ENCODE results near the gene SRRD. TPM values are rescaled to one million over a fixed set of nuclear protein-coding genes. Genes with fewer than 3 reads are reported as not detected.

Gene SRRD
- total RNA-seq, 5 donors from 2014 or later (not counting 1 experiment from before 2014, with no cell fraction given), result 17.4 to 23.3 (median 21.8) TPM

GRCh38 chr22:26439559-26439958 lies 44.1 kb upstream of the SRRD start:
- Mint-ChIP-seq H3K9me3 (no peaks in the 10 kb centered on the region), H3K4me1 (peaks cover 19 to 31% (median 22%) of the 10 kb centered on the region in 3 donors), H3K27ac (no peak overlapping the region), H3K36me3 (peaks cover 15% of the 10 kb centered on the region), H3K27me3 (no peaks in the 10 kb centered on the region), H3K4me3 (no peak overlapping the region)
- H3K27ac ChIP-seq (ENCODE audit: low read length), result no peak overlapping the region
- peaks cover 0 to 10% of the 10 kb centered on the region in 2 experiments for H3K4me1 ChIP-seq (ENCODE audit: control insufficient read depth in 1 of 2, extremely low read depth in 1 of 2, insufficient read depth in 2 of 2, low read length in 2 of 2)
- CTCF ChIA-PET, result no interaction called here
- DNase-seq (no peak), ATAC-seq (replicated peaks in 1 of 4) (no peak)
- no peaks in the 10 kb centered on the region for H3K27me3 ChIP-seq (replicated peaks in 1 of 2; ENCODE audit: control insufficient read depth in 2 of 2, extremely low read depth in 1 of 2, insufficient read depth in 2 of 2, low read length in 1 of 2)
- no peak overlapping the region for H3K4me3 ChIP-seq (ENCODE audit: control insufficient read depth in 1 of 2, extremely low read depth in 1 of 2, low read length in 1 of 2)
- no peaks in the 10 kb centered on the region for H3K9me3 ChIP-seq
- peaks cover 0 to 13% of the 10 kb centered on the region in 2 donors for H3K36me3 ChIP-seq (ENCODE audit: control insufficient read depth in 2 of 2, extremely low read depth in 1 of 2, insufficient read depth in 1 of 2, low read length in 1 of 2)
- POLR2A ChIA-PET, result no interaction called here
- 80% methylated on average over 2 of the region's 3 CpGs for WGBS (ENCODE audit: insufficient coverage)

GRCh38 chr22:26442086-26442756 lies 41.5 kb upstream of the SRRD start:
- H3K27ac Mint-ChIP-seq, result no peak overlapping the region
- peaks cover 3% of the 10 kb centered on the region in 2 donors for H3K36me3 ChIP-seq (ENCODE audit: control insufficient read depth in 2 of 2, extremely low read depth in 1 of 2, insufficient read depth in 1 of 2, low read length in 1 of 2)
- POLR2A ChIA-PET, result interaction anchor here (0.6 kb wide), 2 partner anchors 14 to 58 kb away, joined by 4 to 5 read pairs; no protein-coding TSS in a partner anchor

GRCh38 chr22:26443901-26444690 lies 39.6 kb upstream of the SRRD start:
- H3K4me1 ChIP-seq (ENCODE audit: control insufficient read depth in 1 of 2, extremely low read depth in 1 of 2, insufficient read depth in 2 of 2, low read length in 2 of 2), result no peaks in the 10 kb centered on the region
- peaks cover 4% of the 10 kb centered on the region for H3K36me3 Mint-ChIP-seq
- no peaks in the 10 kb centered on the region for H3K27me3 ChIP-seq (replicated peaks in 1 of 2; ENCODE audit: control insufficient read depth in 2 of 2, extremely low read depth in 1 of 2, insufficient read depth in 2 of 2, low read length in 1 of 2)
- H3K4me3 ChIP-seq (ENCODE audit: control insufficient read depth in 1 of 2, extremely low read depth in 1 of 2, low read length in 1 of 2), result no peak overlapping the region
- no peaks in the 10 kb centered on the region for H3K4me1 Mint-ChIP-seq
- H3K36me3 ChIP-seq (ENCODE audit: control insufficient read depth in 2 of 2, extremely low read depth in 1 of 2, insufficient read depth in 1 of 2, low read length in 1 of 2), result peaks cover 3 to 7% of the 10 kb centered on the region in 2 donors
- no peaks in the 10 kb centered on the region for H3K9me3 ChIP-seq
- H3K4me3 Mint-ChIP-seq, result no peak overlapping the region
- no peak overlapping the region for H3K27ac ChIP-seq (ENCODE audit: low read length)
- WGBS (ENCODE audit: insufficient coverage), result 92% methylated on average over 16 of the region's 16 CpGs
- DNase-seq (no peak), ATAC-seq (replicated peaks in 1 of 4) (no peak)
- ChIA-PET POLR2A (interaction anchor here in 1 of 2 donors (0.6 kb wide), 1 partner anchor 223 kb away, joined by 9 read pairs; no protein-coding TSS in a partner anchor), CTCF (no interaction called here)
- H3K27ac Mint-ChIP-seq, result no peak overlapping the region
- H3K27me3 Mint-ChIP-seq, result no peaks in the 10 kb centered on the region
- H3K9me3 Mint-ChIP-seq, result no peaks in the 10 kb centered on the region

More at GRCh38 chr22:26442086-26442756, 41.5 kb upstream of the SRRD start:
- Mint-ChIP-seq H3K4me3 (no peak overlapping the region), H3K4me1 (peaks cover 2 to 9% (median 3%) of the 10 kb centered on the region in 3 donors), H3K36me3 (peaks cover 4% of the 10 kb centered on the region), H3K9me3 (no peaks in the 10 kb centered on the region), H3K27me3 (no peaks in the 10 kb centered on the region)
- WGBS (ENCODE audit: insufficient coverage), result 92% methylated on average over 2 of the region's 4 CpGs
- no peak for DNase-seq
- Histone ChIP-seq H3K4me1 (ENCODE audit: control insufficient read depth in 1 of 2, extremely low read depth in 1 of 2, insufficient read depth in 2 of 2, low read length in 2 of 2) (no peaks in the 10 kb centered on the region), H3K27me3 (replicated peaks in 1 of 2; ENCODE audit: control insufficient read depth in 2 of 2, extremely low read depth in 1 of 2, insufficient read depth in 2 of 2, low read length in 1 of 2) (no peaks in the 10 kb centered on the region), H3K4me3 (ENCODE audit: control insufficient read depth in 1 of 2, extremely low read depth in 1 of 2, low read length in 1 of 2) (no peak overlapping the region), H3K27ac (ENCODE audit: low read length) (no peak overlapping the region), H3K9me3 (no peaks in the 10 kb centered on the region)
- CTCF ChIA-PET, result interaction anchor here in 1 of 2 donors (0.6 to 0.7 kb wide), 2 partner anchors 22 to 94 kb away, joined by 3 to 5 read pairs; no protein-coding TSS in a partner anchor
- ATAC-seq (replicated peaks in 1 of 4), result no peak

GRCh38 chr22:26444777-26445176 lies 38.9 kb upstream of the SRRD start:
- ATAC-seq (replicated peaks in 1 of 4) (no peak), DNase-seq (no peak)
- H3K4me3 Mint-ChIP-seq, result no peak overlapping the region
- POLR2A ChIA-PET, result no interaction called here
- no peaks in the 10 kb centered on the region for H3K4me1 Mint-ChIP-seq
- no peaks in the 10 kb centered on the region for H3K27me3 Mint-ChIP-seq
- H3K36me3 Mint-ChIP-seq, result peaks cover 4% of the 10 kb centered on the region
- Histone ChIP-seq H3K9me3 (no peaks in the 10 kb centered on the region), H3K27ac (ENCODE audit: low read length) (no peak overlapping the region), H3K4me3 (ENCODE audit: control insufficient read depth in 1 of 2, extremely low read depth in 1 of 2, low read length in 1 of 2) (no peak overlapping the region), H3K27me3 (replicated peaks in 1 of 2; ENCODE audit: control insufficient read depth in 2 of 2, extremely low read depth in 1 of 2, insufficient read depth in 2 of 2, low read length in 1 of 2) (no peaks in the 10 kb centered on the region), H3K36me3 (ENCODE audit: control insufficient read depth in 2 of 2, extremely low read depth in 1 of 2, insufficient read depth in 1 of 2, low read length in 1 of 2) (peaks cover 3 to 7% of the 10 kb centered on the region in 2 donors), H3K4me1 (ENCODE audit: control insufficient read depth in 1 of 2, extremely low read depth in 1 of 2, insufficient read depth in 2 of 2, low read length in 2 of 2) (no peaks in the 10 kb centered on the region)
- WGBS (ENCODE audit: insufficient coverage), result 100% methylated on average over 2 of the region's 8 CpGs
- H3K27ac Mint-ChIP-seq, result no peak overlapping the region
- CTCF ChIA-PET, result no interaction called here
- no peaks in the 10 kb centered on the region for H3K9me3 Mint-ChIP-seq

- Histone ChIP-seq H3K36me3 (ENCODE audit: control insufficient read depth in 2 of 2, extremely low read depth in 1 of 2, insufficient read depth in 1 of 2, low read length in 1 of 2) (peaks cover 7 to 10% of the 10 kb centered on the region in 2 donors), H3K4me1 (ENCODE audit: control insufficient read depth in 1 of 2, extremely low read depth in 1 of 2, insufficient read depth in 2 of 2, low read length in 2 of 2) (no peaks in the 10 kb centered on the region), H3K4me3 (ENCODE audit: control insufficient read depth in 1 of 2, extremely low read depth in 1 of 2, low read length in 1 of 2) (no peak overlapping the region), H3K27me3 (replicated peaks in 1 of 2; ENCODE audit: control insufficient read depth in 2 of 2, extremely low read depth in 1 of 2, insufficient read depth in 2 of 2, low read length in 1 of 2) (no peaks in the 10 kb centered on the region), H3K27ac (ENCODE audit: low read length) (no peak overlapping the region), H3K9me3 (no peaks in the 10 kb centered on the region)
- WGBS (ENCODE audit: insufficient coverage), result 100% methylated on average over 4 of the region's 15 CpGs
- Mint-ChIP-seq H3K4me1 (no peaks in the 10 kb centered on the region), H3K9me3 (no peaks in the 10 kb centered on the region), H3K4me3 (no peak overlapping the region), H3K27ac (no peak overlapping the region), H3K27me3 (no peaks in the 10 kb centered on the region), H3K36me3 (peaks cover 4% of the 10 kb centered on the region)
- CTCF ChIA-PET, result no interaction called here
- ATAC-seq (replicated peaks in 1 of 4) (no peak), DNase-seq (no peak)
- POLR2A ChIA-PET, result no interaction called here
Observed at GRCh38 chr22:26445577-26446275, 38.0 kb upstream of the SRRD start.

GRCh38 chr22:26446808-26447515 lies 36.7 kb upstream of the SRRD start:
- peaks cover 10 to 17% of the 10 kb centered on the region in 2 donors for H3K36me3 ChIP-seq (ENCODE audit: control insufficient read depth in 2 of 2, extremely low read depth in 1 of 2, insufficient read depth in 1 of 2, low read length in 1 of 2)
- H3K9me3 Mint-ChIP-seq, result no peaks in the 10 kb centered on the region
- CTCF ChIA-PET, result no interaction called here
- ATAC-seq (replicated peaks in 1 of 4), result no peak
- POLR2A ChIA-PET, result no interaction called here
- no peaks in the 10 kb centered on the region for H3K9me3 ChIP-seq
- H3K27me3 Mint-ChIP-seq, result no peaks in the 10 kb centered on the region
- no peaks in the 10 kb centered on the region for H3K27me3 ChIP-seq (replicated peaks in 1 of 2; ENCODE audit: control insufficient read depth in 2 of 2, extremely low read depth in 1 of 2, insufficient read depth in 2 of 2, low read length in 1 of 2)
- H3K4me3 ChIP-seq (ENCODE audit: control insufficient read depth in 1 of 2, extremely low read depth in 1 of 2, low read length in 1 of 2), result no peak overlapping the region
- H3K4me1 Mint-ChIP-seq, result no peaks in the 10 kb centered on the region
- H3K4me1 ChIP-seq (ENCODE audit: control insufficient read depth in 1 of 2, extremely low read depth in 1 of 2, insufficient read depth in 2 of 2, low read length in 2 of 2), result no peaks in the 10 kb centered on the region
- H3K27ac Mint-ChIP-seq, result no peak overlapping the region
- H3K27ac ChIP-seq (ENCODE audit: low read length), result no peak overlapping the region
- DNase-seq, result no peak
- no peak overlapping the region for H3K4me3 Mint-ChIP-seq
- H3K36me3 Mint-ChIP-seq, result peaks cover 10% of the 10 kb centered on the region
- WGBS (ENCODE audit: insufficient coverage), result 94% methylated on average over 7 of the region's 17 CpGs

Data from T-cell (primary cell).